Stimulated activated CD4-positive, alpha-beta T cell treated with anti-CD3 and anti-CD28 coated beads, TNF-alpha, amount 100 ng/mL, for 48 hours (primary cell): ENCODE measurements around the gene SYN1.

ENCODE experiments used
- DNase-seq, 3 donors: peaks; one replicate each; pipeline ENCODE4 v3.0.0-alpha.2; 2020; ENCODE audit warnings: low read depth in 3 of 3

SYN1 gene

DNA sequence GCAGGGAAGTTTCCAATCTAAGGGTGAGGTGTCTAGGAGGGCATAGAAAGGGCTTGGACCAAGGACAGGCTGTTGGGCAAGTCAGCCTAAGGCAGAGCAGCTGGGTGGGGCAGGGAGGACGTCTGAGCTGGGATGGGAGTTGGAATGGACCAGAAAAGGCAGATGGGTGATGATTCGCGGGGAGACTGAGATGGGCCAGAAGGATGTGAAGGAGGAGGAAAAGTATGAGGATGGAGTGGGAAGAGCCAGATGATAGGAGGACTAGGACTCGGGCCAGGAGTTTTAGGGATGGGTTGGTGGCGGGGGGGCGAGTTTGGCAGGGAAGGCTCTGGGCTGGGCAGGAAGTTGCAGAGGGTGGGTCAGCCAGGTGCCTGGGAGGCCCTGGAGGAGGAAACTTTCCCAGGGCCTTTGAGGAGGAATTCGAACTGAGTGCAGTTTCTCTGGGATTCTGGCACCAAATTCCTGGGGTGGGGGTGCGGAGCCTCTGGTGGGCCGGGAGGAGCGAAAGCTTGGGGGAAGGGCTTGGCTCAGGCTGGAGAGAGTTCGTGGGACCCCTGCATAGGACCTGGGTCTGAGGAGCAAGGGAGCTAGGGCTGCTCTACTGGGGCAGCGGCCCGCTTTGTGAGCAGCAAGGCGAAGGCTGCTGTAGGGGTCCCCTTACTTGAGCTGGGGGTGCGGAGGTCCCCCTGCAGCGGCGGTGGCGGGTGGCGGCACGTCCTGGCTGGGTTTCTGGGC is 46.1 kb downstream of the SYN1 start:
- no peak for DNase-seq

- no peak for DNase-seq
Observed at GRCh38 chrX:47572773-47573340, 46.8 kb downstream of the SYN1 start.

DNA sequence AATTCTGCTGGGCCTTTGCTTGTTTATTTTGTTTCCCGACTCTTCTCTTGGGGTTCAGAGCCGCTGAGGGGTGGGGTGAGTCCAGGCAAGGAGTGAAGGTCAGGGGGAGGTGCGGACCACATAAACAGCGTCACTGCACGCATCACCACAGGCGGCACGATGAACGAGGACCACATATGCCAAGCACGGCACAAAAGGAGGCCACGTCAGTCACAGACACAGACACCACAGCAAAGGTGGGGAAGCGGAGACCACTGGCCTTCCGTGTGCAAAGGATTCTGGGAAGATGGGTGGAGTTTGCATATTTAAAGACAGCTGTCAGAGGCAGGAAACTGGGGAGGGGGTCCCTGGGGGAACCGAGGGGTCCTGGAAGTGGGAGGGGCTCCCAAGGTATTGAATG is 47.8 kb downstream of the SYN1 start:
- no peak for DNase-seq

- DNase-seq, result no peak
Observed at GRCh38 chrX:47571215-47571614, 48.4 kb downstream of the SYN1 start.

DNA sequence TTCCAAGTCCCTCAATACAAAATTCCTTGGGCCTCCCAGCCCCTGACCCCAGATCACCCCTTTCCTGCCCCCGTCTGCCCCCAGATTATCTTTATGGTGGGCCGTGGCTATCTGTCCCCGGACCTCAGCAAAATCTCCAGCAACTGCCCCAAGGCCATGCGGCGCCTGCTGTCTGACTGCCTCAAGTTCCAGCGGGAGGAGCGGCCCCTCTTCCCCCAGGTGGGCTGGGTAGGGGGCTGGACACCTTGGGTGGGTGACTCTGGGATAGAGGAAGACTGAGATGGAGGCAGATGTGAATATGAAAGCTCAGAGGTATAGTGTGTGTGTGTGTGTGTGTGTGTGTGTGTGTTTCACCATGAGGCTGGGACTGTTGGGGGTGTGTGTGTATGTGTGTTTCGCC is 48.9 kb downstream of the SYN1 start:
- no peak for DNase-seq

- DNase-seq, result peak in 1 of 3 donors; percentile 16
Observed at GRCh38 chrX:47568656-47569295, 50.9 kb downstream of the SYN1 start.

DNA sequence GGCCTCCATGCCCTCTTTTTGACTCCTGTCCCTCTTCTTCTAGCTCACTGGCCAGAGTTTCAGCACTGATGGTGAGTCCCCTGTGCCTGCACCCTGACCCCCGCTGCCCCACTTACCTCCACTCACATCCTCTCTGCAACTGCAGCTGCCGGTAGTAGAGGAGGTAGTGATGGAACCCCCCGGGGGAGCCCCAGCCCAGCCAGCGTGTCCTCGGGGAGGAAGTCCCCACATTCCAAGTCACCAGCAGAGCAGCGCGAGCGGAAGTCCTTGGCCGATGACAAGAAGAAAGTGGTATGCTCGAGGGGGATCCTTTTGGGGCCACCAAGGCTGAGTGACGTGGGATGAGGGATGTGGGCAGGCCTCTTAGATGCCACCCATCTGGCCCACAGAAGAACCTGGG is 52.8 kb downstream of the SYN1 start:
- DNase-seq, result no peak

- no peak for DNase-seq
Observed at GRCh38 chrX:47564438-47565085, 55.1 kb downstream of the SYN1 start.

DNA sequence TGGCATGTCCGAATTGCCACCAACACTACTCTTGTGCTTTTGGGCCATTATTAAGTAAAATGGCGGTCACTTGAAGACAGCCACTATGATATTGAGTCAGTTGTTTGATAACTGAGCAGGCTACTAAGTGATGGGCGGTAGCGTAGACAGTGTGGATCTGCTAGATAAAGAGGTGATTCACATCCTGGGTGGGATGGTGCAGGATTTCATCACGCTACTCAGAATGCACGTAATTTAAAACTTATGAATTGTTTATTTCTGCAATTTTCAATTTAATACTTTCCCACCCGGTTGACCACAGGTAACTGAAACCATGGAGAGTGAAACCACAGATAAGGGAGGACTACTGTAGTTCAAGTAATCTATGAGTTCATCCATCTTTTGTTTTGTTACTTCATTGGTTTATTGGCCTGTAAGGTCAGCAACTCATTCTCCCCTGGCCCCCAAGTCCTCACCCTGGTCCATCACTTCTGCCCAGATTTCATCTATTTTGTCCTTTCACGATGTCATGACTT is 55.8 kb downstream of the SYN1 start:
- DNase-seq, result no peak

GRCh38 chrX:47562615-47563243 is 56.9 kb downstream of the SYN1 start:
- DNase-seq, result peak in 1 of 3 donors; percentile 28

- no peak for DNase-seq
Observed at GRCh38 chrX:47561659-47562151, 58.0 kb downstream of the SYN1 start.

DNA sequence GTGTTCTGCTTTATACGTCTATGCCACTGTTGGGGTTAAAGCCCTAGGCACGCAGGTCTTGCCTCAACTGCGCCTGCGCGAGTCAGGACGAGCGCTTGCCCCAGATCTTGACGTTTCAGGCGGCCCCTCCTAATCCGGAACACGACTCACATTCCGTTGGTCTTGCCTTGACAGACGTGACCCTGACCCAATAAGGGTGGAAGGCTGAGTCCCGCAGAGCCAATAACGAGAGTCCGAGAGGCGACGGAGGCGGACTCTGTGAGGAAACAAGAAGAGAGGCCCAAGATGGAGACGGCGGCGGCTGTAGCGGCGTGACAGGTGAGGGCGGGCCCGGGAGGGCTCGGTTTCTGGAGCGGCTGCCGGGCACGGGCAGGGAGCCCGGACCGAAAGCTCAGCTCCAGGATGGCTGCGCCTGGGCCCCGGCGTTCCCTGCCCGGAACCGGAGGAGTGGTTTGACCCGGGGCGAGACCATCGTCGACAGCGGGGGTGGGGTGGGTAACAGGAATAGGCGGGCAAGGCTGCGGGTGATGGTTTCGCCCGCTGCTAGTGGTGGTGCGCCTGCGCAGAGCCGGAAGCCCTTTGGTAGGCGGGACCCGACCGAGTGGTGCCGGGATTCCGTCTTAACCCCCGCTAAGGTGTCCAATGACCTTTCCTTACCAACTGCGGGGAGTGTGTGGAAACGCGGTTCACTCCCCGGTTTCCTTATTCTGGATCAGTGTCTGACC is 58.6 kb downstream of the SYN1 start, which contains the start of gene ARAF:
ARAF (plus strand) TSS at position 272 of the 725 bp plus-strand sequence. CDS start 1,763 bp downstream, outside the sequence.
- peak; percentile 88 to 93 (median 88) for DNase-seq

DNA sequence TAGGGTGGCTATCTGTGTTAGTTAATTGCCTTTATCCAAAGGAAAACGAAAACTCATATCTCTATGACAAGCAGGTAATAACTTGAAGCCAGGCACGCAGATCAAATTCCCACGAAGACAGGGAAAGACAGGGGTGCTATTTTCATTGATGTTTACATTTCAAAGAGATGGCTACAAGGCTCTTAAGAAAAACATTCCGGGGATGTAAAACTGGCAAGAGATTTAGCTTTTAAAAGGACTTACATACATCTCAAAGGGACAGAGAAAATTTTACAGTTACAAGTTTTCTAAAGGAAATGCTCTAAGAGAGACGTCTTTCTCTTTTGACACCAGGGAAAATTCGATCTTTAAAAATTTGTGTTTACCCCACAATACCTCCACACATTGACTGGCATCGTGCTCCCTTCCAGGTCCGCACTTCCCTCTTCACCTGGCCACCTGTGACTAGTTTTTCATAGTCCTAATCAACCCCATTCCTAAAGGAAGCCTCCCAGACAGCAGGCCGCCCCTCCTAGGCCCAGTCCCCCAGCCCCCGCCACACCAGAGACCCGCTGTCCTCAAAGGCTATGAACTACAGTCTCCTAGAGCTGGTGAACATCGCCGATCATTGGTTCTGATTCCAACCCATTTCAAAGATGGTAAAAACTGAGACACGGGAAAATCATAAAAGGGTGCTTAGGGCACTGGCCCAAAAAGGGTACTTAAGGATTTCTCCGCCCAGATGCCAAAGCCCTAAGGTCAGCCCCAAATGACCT is 59.3 kb downstream of the SYN1 start:
- DNase-seq, result no peak

- DNase-seq, result no peak
Observed at GRCh38 chrX:47558436-47558835, 61.2 kb downstream of the SYN1 start.

DNA sequence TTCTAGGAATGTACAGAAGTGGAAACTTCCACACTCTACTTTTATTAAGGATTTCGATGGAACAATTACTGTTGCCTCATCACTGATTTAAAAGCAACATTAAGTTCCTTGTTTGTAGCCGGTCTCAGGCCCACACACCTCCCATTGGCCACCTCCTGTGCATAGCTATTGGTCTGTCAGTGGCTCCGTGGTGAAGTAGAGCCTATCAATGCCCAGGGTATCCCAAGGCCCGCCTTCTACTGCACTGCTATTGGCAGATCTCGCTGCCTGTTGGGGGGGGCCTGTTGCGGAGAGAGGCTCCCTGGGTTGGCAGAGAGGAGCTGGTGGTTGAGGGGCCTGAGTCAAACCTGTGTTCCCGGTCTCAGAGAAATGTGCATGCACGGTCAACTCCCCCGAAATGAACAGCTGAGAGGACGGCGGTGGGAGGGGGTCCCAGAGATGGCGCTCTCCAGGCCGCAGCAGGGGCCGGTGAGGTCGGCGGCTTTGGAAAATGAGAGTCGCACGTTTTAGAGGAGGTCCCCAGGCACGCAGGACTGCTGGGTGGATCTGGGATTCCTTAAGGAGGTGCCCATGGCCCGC is 63.5 kb downstream of the SYN1 start:
- DNase-seq, result peak; percentile 55 to 80 (median 71)

DNA sequence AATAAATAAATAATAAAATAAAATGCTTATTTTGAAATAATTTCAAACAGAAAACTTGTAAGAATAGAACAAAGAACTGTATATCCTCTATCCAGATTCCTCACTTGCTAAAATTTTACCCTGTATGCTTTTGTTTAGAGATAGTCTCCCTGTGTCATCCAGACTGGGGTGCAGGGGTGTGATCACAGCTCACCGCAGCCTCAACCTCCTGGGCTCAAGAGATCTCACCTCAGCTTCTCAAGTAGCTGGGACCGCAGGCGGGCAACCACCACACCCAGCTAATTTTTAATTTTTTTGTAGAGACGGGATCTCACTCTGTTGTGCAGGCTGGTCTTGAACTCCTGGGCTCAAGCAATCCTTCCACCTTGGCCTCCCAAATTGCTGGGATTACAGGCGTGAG is 76.2 kb downstream of the SYN1 start:
- no peak for DNase-seq

DNA sequence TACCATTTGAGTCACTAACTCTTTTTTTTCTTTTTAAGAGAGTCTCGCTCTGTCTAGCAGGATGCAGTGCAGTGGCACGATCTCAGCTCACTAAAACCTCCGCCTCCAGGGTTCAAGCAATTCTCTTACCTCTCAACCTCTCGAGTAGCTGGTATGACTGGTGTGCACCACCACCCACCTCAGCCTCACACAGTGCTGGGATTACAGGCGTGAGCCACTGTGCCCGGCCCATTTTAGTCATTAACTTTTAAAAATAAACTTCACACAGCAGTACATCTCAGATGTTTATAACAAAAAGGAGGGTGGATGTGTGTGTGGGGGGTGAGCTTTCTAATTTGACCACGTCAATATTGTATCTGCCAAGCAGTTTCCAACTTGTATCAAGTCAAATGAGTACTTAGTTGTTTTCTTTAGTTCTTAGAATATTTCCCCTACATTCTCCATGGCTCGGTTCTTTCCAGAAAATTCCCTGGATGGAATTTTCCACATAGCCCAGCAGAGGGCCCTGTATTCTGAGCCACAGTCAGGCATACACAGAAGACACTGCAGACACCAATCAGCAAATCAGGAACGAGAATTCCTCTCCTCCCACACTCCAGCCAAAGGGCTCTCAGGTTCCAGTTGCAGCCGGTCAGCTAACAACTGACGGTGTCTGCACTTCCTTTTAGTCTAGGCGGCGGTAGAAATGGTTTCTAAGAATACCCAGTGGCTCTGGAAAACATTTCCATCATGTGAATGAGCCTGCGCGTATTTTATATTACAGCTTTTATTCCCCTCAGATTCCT is 78.7 kb downstream of the SYN1 start:
- no peak for DNase-seq

DNA sequence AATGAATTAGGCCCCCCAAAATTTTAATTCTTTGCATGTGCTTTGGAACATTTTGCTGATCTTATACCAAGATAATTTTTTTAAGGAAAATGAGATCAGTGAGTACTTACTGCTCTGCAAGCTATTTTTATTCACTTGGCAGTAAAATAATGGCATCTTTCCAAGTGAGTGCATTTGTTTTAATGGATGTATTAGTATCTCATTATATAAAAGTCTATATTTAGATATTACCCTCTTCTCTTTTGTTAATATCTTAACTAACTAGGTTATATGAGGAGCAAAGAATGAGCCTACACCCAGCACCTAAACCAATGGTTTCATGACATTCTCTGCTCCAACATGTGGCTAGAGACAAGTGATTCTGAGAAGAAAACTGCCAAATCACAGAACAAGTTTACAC is 79.8 kb downstream of the SYN1 start:
- no peak for DNase-seq

DNA sequence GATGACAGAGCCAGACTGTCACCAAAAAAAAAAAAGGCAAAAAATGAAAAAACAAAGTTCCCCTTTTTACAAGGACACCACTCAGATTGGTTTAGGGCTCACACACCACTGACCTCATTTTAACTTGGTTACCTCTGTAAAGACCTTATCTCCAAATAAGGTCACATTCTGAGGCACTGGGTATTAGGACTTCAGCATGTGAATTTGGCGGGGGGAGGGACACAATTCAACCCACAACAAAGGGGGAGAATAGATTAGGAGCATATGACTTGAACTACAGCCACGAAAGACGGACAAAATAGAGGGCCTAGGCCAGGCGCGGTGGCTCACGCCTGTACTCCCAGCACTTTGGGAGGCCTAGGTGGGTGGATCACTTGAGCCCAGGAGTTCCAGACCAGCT is 89.6 kb downstream of the SYN1 start:
- no peak for DNase-seq
